ENCODE measurements around the gene APBB1. TPM values are rescaled to one million over a fixed set of nuclear protein-coding genes. Genes with fewer than 3 reads are reported as not detected.

APBB1 gene
- polyA plus RNA-seq, 1 donor from 2014 or later, result 283 TPM

DNA sequence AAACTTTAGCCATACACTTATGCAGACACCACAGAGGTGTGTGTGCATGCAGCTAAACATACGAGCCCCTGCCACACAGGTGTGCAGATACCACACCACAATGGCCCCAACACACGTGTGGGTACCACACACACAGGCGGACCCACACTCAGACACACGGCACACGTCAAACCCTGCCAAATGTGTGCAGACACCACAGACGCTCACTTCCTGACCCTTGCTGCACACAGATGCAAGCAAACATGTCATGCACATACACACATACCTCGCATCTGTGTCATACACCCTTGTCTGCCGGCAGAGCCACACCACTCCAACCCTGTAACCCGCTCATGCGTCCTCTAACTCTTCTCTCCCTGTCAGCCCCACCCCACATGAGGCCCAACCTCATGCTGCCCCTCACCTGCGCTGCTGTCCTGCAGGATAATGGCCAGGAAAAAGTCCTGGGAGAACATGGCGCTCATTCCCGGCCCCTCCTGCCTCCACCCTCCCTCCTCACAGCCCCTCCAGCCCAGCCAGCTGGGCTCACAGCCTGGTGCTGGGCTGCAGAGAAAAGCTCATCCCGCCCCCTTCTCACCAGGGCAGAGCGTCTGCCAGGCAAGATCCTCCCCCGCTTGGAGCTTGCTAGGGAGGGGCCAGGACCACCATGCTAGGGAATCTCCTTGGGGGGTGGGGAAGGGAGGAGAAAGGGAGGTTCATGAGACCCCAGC is 14.4 kb downstream of the APBB1 start:
- Histone ChIP-seq H3K79me2 (replicated peaks; ENCODE audit: insufficient read depth, low read length) (peaks cover 55% of the 10 kb centered on the region), H3K36me3 (ENCODE audit: insufficient read depth, low read length) (no peaks in the 10 kb centered on the region), H3F3A (ENCODE audit: insufficient read depth, low read length, poor library complexity, severe bottlenecking) (no peaks in the 10 kb centered on the region), H3K4me3 (ENCODE audit: low read length) (peak overlapping the region; percentile 68), H3K27me3 (ENCODE audit: insufficient read depth, low read depth, low read length) (no peaks in the 10 kb centered on the region), H4K20me1 (ENCODE audit: insufficient read depth) (no peaks in the 10 kb centered on the region), H3K27ac (ENCODE audit: low read length) (peak overlapping the region; percentile 95), H2AFZ (ENCODE audit: low read depth, low read length) (no peak overlapping the region), H3K9ac (ENCODE audit: low read length) (peak overlapping the region; percentile 82), H3K4me2 (ENCODE audit: low read length) (peak overlapping the region; percentile 90), H3K9me3 (ENCODE audit: low read length) (no peaks in the 10 kb centered on the region), H3K9me2 (ENCODE audit: insufficient read depth, low read length) (no peaks in the 10 kb centered on the region)
- TF ChIP-seq, protein P1, sequence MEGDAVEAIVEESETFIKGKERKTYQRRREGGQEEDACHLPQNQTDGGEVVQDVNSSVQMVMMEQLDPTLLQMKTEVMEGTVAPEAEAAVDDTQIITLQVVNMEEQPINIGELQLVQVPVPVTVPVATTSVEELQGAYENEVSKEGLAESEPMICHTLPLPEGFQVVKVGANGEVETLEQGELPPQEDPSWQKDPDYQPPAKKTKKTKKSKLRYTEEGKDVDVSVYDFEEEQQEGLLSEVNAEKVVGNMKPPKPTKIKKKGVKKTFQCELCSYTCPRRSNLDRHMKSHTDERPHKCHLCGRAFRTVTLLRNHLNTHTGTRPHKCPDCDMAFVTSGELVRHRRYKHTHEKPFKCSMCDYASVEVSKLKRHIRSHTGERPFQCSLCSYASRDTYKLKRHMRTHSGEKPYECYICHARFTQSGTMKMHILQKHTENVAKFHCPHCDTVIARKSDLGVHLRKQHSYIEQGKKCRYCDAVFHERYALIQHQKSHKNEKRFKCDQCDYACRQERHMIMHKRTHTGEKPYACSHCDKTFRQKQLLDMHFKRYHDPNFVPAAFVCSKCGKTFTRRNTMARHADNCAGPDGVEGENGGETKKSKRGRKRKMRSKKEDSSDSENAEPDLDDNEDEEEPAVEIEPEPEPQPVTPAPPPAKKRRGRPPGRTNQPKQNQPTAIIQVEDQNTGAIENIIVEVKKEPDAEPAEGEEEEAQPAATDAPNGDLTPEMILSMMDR (IDR thresholded peaks at IDR 0.05; ENCODE audit: poor library complexity, severe bottlenecking), result no peak
- no peak for TF ChIP-seq TAF1 (IDR thresholded peaks at IDR 0.05; ENCODE audit: low read depth)
- no peak for TF ChIP-seq POLR2AphosphoS5 (IDR thresholded peaks at IDR 0.05)

GRCh38 chr11:6403539-6403938 is 15.4 kb downstream of the APBB1 start:
- Histone ChIP-seq H3K4me3 (ENCODE audit: low read length) (peak overlapping the region; percentile 68), H3K9me2 (ENCODE audit: insufficient read depth, low read length) (no peaks in the 10 kb centered on the region), H3K27ac (ENCODE audit: low read length) (peak overlapping the region; percentile 95), H3K79me2 (replicated peaks; ENCODE audit: insufficient read depth, low read length) (peaks cover 47% of the 10 kb centered on the region), H3K27me3 (ENCODE audit: insufficient read depth, low read depth, low read length) (no peaks in the 10 kb centered on the region), H3K4me2 (ENCODE audit: low read length) (no peak overlapping the region), H3F3A (ENCODE audit: insufficient read depth, low read length, poor library complexity, severe bottlenecking) (no peaks in the 10 kb centered on the region), H3K36me3 (ENCODE audit: insufficient read depth, low read length) (no peaks in the 10 kb centered on the region), H4K20me1 (ENCODE audit: insufficient read depth) (no peaks in the 10 kb centered on the region), H3K9ac (ENCODE audit: low read length) (peak overlapping the region; percentile 82), H2AFZ (ENCODE audit: low read depth, low read length) (no peak overlapping the region), H3K9me3 (ENCODE audit: low read length) (no peaks in the 10 kb centered on the region)
- TF ChIP-seq EP300 (conservative IDR thresholded peaks at IDR 0.05; ENCODE audit: poor library complexity, severe bottlenecking), result no peak
- TF ChIP-seq MXI1 (conservative IDR thresholded peaks at IDR 0.05; ENCODE audit: poor library complexity, severe bottlenecking), result no peak
- no peak for TF ChIP-seq POLR2AphosphoS5 (IDR thresholded peaks at IDR 0.05)
- TF ChIP-seq EZH2 (IDR thresholded peaks at IDR 0.05; ENCODE audit: borderline replicate concordance, insufficient read depth, low read length, poor library complexity, severe bottlenecking), result no peak
- no peak for TF ChIP-seq REST (IDR thresholded peaks at IDR 0.05; ENCODE audit: borderline replicate concordance)
- TF ChIP-seq, protein P1 (IDR thresholded peaks at IDR 0.05; ENCODE audit: poor library complexity, severe bottlenecking), result no peak
- no peak for TF ChIP-seq RAD21 (conservative IDR thresholded peaks at IDR 0.05)
- TF ChIP-seq TAF1 (IDR thresholded peaks at IDR 0.05; ENCODE audit: low read depth), result no peak
- TF ChIP-seq SMC3 (conservative IDR thresholded peaks at IDR 0.05; ENCODE audit: poor library complexity), result no peak

All from neural cell (in vitro differentiated cells).